ENCODE results near the gene FSTL3. TPM values are rescaled to one million over a fixed set of nuclear protein-coding genes. Genes with fewer than 3 reads are reported as not detected.

FSTL3 gene
- total and polyA plus RNA-seq, 4 donors: 2.2 to 8.4 (median 6.0) TPM

- WGBS: 1% methylated on average over 97 of the region's 97 CpGs
- H3K4me3 ChIP-seq (ENCODE audit: low read depth in 1 of 3, low read length in 3 of 3): peak within 1 kb of the TSS; percentile 80 to 95 (median 92)
- TF ChIP-seq JUND (IDR thresholded peaks at IDR 0.05) (no peak), EGR1 (IDR thresholded peaks at IDR 0.05; ENCODE audit: low read depth in 2 of 2) (peak in 1 of 2 donors; percentile 56), FOXA1 (IDR thresholded peaks at IDR 0.05) (no peak), GABPA (IDR thresholded peaks at IDR 0.05 in 1 of 2, conservative IDR thresholded peaks at IDR 0.05 in 1 of 2) (peak in 1 of 2 donors; percentile 78), YY1 (IDR thresholded peaks at IDR 0.05) (peak; percentile 9), CTCF (IDR thresholded peaks at IDR 0.05; ENCODE audit: low read depth, low read length, missing input control) (no peak), REST (IDR thresholded peaks at IDR 0.05) (peak; percentile 15), SP1 (IDR thresholded peaks at IDR 0.05) (peak; percentile 55), RAD21 (IDR thresholded peaks at IDR 0.05) (peak in 1 of 2 donors; percentile 12), MAX (IDR thresholded peaks at IDR 0.05) (no peak), ZBTB33 (IDR thresholded peaks at IDR 0.05) (no peak)
- peak within 1 kb of the TSS; percentile 68 to 98 for H3K9ac ChIP-seq (ENCODE audit: low read depth in 1 of 2, low read length in 2 of 2)
- no peaks in the 10 kb centered on the region for H3K36me3 ChIP-seq (ENCODE audit: control insufficient read depth in 4 of 4, insufficient read depth in 3 of 4, low read depth in 1 of 4, low read length in 3 of 4)
- H3K4me1 ChIP-seq (ENCODE audit: control insufficient read depth in 4 of 4, insufficient read depth in 4 of 4, low read length in 3 of 4): peaks cover 18 to 56% (median 40%) of the 10 kb centered on the region in 4 donors
- peak; percentile 99 for DNase-seq (ENCODE audit: low spot score)
- H3K27me3 ChIP-seq (ENCODE audit: control insufficient read depth in 4 of 4, insufficient read depth in 4 of 4, low read length in 3 of 4): no peaks in the 10 kb centered on the region
- H3K27ac ChIP-seq (ENCODE audit: low read depth in 1 of 2, low read length in 2 of 2): peak within 1 kb of the TSS; percentile 95 to 96
- H3K9me3 ChIP-seq (ENCODE audit: control insufficient read depth in 4 of 4, low read length in 3 of 4): no peaks in the 10 kb centered on the region
Measured at GRCh38 chr19:662962-663681, 13.1 kb upstream of the FSTL3 start, which contains the start of gene RNF126. RNF126 (minus strand) TSS chr19:663214; CDS start chr19:663121, 93 bp downstream.

- WGBS: 24% methylated on average over 18 of the region's 18 CpGs
- H3K9me3 ChIP-seq (ENCODE audit: control insufficient read depth in 4 of 4, low read length in 3 of 4): no peaks in the 10 kb centered on the region
- TF ChIP-seq NR2F2 (IDR thresholded peaks at IDR 0.05) (peak; percentile 42), REST (IDR thresholded peaks at IDR 0.05) (no peak), RXRA (IDR thresholded peaks at IDR 0.05) (peak; percentile 31 to 51), HNF4A (conservative IDR thresholded peaks at IDR 0.05) (peak; percentile 36 to 44)
- H3K4me1 ChIP-seq (ENCODE audit: control insufficient read depth in 4 of 4, insufficient read depth in 4 of 4, low read length in 3 of 4): peaks cover 12 to 50% (median 34%) of the 10 kb centered on the region in 4 donors
- H3K36me3 ChIP-seq (ENCODE audit: control insufficient read depth in 4 of 4, insufficient read depth in 3 of 4, low read depth in 1 of 4, low read length in 3 of 4): no peaks in the 10 kb centered on the region
- no peaks in the 10 kb centered on the region for H3K27me3 ChIP-seq (ENCODE audit: control insufficient read depth in 4 of 4, insufficient read depth in 4 of 4, low read length in 3 of 4)
- peak overlapping the region; percentile 21 to 69 for H3K9ac ChIP-seq (ENCODE audit: low read depth in 1 of 2, low read length in 2 of 2)
- peak overlapping the region; percentile 94 to 95 for H3K27ac ChIP-seq (ENCODE audit: low read depth in 1 of 2, low read length in 2 of 2)
- DNase-seq (ENCODE audit: low spot score): no peak
- peak overlapping the region; percentile 49 to 78 (median 60) for H3K4me3 ChIP-seq (ENCODE audit: low read depth in 1 of 3, low read length in 3 of 3)
Measured at GRCh38 chr19:663682-664117, 12.5 kb upstream of the FSTL3 start.
